ENCODE data around the gene FBLN1.

- TF ChIP-seq CTCF (IDR thresholded peaks at IDR 0.05; ENCODE audit: low read length) (no peak), EZH2 (IDR thresholded peaks at IDR 0.05; ENCODE audit: borderline replicate concordance, low read length) (no peak)
These were observed 31.9 kb downstream of the FBLN1 start for GRCh38 chr22:45534339-45535192.

Data from OCI-LY1 (cell line).